Activated CD4-positive, alpha-beta memory T cell treated with anti-CD3 and anti-CD28 coated beads, Interleukin-2, amount 10 ng/mL, durations not matched to agents 7 days and 5 days (primary cell): Measurements from ENCODE around the gene BEND2. TPM values are rescaled to one million over a fixed set of nuclear protein-coding genes. Genes with fewer than 3 reads are reported as not detected.

ENCODE experiments used
- CTCF ChIA-PET: fragments of 350-600 bp; sonication (Branson Sonifier 250); formaldehyde crosslinking; loops from one replicate; lab custom pipeline; 2021; ENCODE audit warnings: antibody characterized with exemption, inconsistent platforms; lab: Charles Lee
- POLR2A ChIA-PET: fragments of 350-600 bp; sonication (Branson Sonifier 250); formaldehyde crosslinking; loops from one replicate; lab custom pipeline; 2021; ENCODE audit warnings: antibody characterized with exemption; lab: Charles Lee
- DNase-seq: peaks from one replicate; pipeline ENCODE4 v3.0.0-alpha.2; 2020
- H3K27ac Mint-ChIP-seq: one replicate; pipeline ENCODE4 v1.8.0; 2021; ENCODE audit warnings: mild to moderate bottlenecking, mixed read lengths
- H3K27me3 Mint-ChIP-seq: one replicate; pipeline ENCODE4 v1.8.0; 2021; ENCODE audit warnings: mixed read lengths
- H3K36me3 Mint-ChIP-seq: one replicate; pipeline ENCODE4 v1.8.0; 2021; ENCODE audit warnings: low read depth, mixed read lengths
- H3K4me1 Mint-ChIP-seq: one replicate; pipeline ENCODE4 v1.8.0; 2021; ENCODE audit warnings: mixed read lengths
- H3K4me3 Mint-ChIP-seq: one replicate; pipeline ENCODE4 v1.8.0; 2021; ENCODE audit warnings: mild to moderate bottlenecking, mixed read lengths
- H3K9me3 Mint-ChIP-seq: one replicate; pipeline ENCODE4 v1.8.0; 2021; ENCODE audit warnings: mixed read lengths
- total RNA-seq, 2 experiments: library from RNA; stranded (reverse); gene quantifications; one replicate each; pipeline ENCODE4 v1.2.3, GENCODE V29; 2021

Gene BEND2
- total RNA-seq, 2 experiments from 2014 or later: not detected

DNA sequence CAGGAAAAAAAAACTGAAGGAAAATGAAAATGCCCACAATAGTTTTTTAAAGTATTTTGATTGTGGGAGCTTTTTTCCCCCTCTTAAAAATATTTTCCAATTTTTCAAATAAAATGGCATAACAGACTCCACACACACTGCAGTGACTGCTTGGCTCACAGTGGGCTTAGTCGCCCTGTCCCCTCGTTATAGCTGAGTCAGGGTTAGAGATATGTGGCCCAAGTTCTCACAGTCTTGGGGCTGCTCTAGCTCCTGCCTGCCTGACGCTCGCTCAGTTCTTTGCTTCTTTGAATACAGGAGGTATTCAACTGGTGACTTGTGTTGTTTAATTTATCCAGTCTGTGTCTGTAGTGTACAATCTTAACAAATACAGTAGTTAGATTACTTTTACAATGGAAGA lies 47.7 kb downstream of the BEND2 start:
- Mint-ChIP-seq H3K9me3 (no peaks in the 10 kb centered on the region), H3K27me3 (peaks cover 1% of the 10 kb centered on the region)
- POLR2A ChIA-PET: no interaction called here

DNA sequence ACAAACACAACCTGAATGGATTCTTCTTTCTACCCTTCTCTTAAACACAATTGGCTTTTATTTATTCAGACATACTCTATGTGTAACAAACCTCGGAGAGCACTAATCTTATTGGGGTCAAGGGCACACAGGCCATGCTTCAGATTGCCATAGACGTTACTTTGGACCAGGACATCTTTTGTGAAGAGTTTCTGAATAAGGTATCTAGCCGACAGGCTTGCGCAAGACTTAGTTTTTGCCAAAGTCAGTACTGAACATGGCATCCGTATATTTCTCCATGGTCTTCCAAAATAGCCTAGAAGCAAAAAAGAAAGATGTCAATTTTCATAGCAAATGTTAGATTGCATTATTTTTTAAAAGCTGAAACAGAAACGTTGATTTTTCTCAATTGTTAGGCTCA lies 49.8 kb downstream of the BEND2 start:
- Mint-ChIP-seq H3K4me1 (no peaks in the 10 kb centered on the region), H3K9me3 (no peaks in the 10 kb centered on the region), H3K4me3 (no peak overlapping the region), H3K27me3 (no peaks in the 10 kb centered on the region), H3K36me3 (no peaks in the 10 kb centered on the region), H3K27ac (no peak overlapping the region)
- ChIA-PET POLR2A (no interaction called here), CTCF (no interaction called here)
- no peak for DNase-seq

More for the DNA sequence above, 47.7 kb downstream of the BEND2 start:
- Mint-ChIP-seq H3K4me3 (no peak overlapping the region), H3K4me1 (no peaks in the 10 kb centered on the region), H3K27ac (no peak overlapping the region), H3K36me3 (no peaks in the 10 kb centered on the region)
- CTCF ChIA-PET: no interaction called here
- no peak for DNase-seq

DNA sequence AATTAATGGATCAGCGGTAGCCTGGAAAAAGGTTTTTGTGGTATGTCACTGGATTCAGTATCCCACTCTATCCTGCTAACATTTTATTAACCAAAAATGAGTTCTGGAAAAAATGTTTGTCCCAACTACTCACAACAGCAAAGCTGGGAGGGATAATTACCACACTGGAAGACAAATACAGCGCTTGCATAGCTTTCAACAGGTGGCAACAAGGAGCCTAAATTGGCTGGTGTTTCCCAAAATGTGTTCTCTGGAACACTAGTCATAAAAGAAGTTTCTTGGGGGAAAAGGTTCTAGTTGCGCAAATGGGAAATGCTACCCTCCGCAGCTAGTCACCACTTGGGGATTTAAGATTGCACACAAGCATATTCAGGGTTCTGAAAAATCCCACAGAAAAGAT lies 54.6 kb downstream of the BEND2 start:
- H3K4me1 Mint-ChIP-seq: no peaks in the 10 kb centered on the region
- H3K36me3 Mint-ChIP-seq: no peaks in the 10 kb centered on the region
- no peak overlapping the region for H3K4me3 Mint-ChIP-seq
- no peak for DNase-seq
- no peaks in the 10 kb centered on the region for H3K9me3 Mint-ChIP-seq
- ChIA-PET CTCF (no interaction called here), POLR2A (no interaction called here)
- H3K27me3 Mint-ChIP-seq: no peaks in the 10 kb centered on the region
- no peak overlapping the region for H3K27ac Mint-ChIP-seq

DNA sequence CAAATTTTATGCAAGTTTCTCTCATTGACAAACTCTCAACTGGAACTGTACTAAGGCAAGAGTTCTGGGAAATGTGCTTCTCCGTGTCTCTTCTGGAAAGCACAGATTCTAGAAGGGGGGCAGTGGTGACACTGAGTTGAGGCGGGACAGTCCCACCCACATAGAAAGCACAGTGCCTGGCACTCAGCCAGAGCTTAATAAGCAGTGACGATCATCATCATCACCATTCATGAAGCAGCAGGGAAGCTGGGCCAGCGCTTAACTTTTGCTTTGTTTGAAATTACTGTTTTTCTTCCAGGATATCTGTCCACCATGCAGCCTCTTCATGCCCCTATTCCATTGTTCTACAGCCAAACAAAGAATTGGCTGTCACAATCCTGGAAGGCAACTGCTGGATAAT lies 60.3 kb downstream of the BEND2 start:
- ChIA-PET CTCF (no interaction called here), POLR2A (no interaction called here)
- no peak for DNase-seq
- Mint-ChIP-seq H3K27me3 (no peaks in the 10 kb centered on the region), H3K4me1 (no peaks in the 10 kb centered on the region), H3K36me3 (no peaks in the 10 kb centered on the region), H3K9me3 (no peaks in the 10 kb centered on the region), H3K4me3 (no peak overlapping the region), H3K27ac (no peak overlapping the region)

DNA sequence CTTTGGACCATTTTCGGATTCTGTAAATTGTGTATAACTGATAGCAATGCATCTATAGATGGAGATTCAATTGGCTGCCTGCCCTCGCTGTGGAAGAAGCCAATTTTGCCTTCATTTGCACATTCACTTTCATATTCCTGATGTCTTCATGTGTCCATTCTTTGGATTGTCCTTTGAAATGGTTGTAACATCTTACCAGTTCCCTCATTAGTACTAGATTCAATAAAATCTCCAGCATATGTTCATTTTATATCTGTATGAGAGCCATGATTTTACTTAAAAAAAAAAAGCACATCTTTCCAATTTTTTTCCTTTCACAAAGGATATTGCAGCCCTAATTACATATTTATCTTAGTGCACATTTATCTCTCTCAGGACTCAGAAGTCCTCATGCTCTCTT lies 61.7 kb downstream of the BEND2 start:
- Mint-ChIP-seq H3K36me3 (no peaks in the 10 kb centered on the region), H3K27ac (no peak overlapping the region), H3K9me3 (no peaks in the 10 kb centered on the region), H3K4me1 (no peaks in the 10 kb centered on the region), H3K27me3 (no peaks in the 10 kb centered on the region), H3K4me3 (no peak overlapping the region)
- ChIA-PET POLR2A (no interaction called here), CTCF (no interaction called here)
- no peak for DNase-seq

DNA sequence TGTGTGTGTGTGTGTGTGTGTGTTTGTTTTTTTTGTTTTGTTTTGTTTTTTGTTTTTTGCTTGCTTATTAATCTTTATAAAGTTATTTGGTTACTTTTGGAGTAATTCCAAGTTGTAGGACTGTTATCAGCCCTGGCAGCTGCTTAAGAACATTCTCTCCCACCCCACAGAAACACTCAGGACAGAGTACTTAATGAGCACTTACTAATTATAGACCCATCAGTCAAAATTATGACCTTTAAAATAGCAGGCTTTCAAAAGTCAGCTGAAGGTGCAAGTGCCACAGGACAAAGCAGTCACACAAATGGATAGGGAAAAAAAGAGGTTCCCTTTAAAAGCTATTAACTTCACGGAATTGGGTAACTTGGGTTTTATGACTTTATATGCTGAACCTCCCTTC lies 69.0 kb downstream of the BEND2 start:
- ChIA-PET POLR2A (no interaction called here), CTCF (no interaction called here)
- Mint-ChIP-seq H3K27me3 (no peaks in the 10 kb centered on the region), H3K9me3 (no peaks in the 10 kb centered on the region), H3K4me3 (no peak overlapping the region), H3K4me1 (no peaks in the 10 kb centered on the region), H3K27ac (no peak overlapping the region), H3K36me3 (no peaks in the 10 kb centered on the region)
- DNase-seq: no peak

DNA sequence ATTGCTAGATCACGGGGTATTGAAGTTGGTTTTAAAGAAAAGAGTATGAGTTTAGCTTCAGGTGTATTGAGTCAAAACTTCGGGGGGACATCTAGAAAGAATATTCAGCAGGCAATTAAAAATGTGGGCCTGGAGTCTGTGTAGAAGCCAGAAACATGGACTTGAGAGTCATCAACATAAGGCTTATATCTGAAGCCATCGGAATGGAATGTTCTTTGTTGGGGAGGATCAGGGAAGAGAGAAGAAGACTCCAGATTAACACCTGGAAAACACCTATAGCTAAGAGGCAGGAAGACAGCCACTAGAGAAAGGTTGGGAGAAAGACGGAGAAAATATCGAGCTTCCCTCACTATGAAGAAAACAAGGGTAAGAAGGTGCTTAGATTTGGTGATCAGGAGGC lies 69.5 kb downstream of the BEND2 start:
- Mint-ChIP-seq H3K4me3 (no peak overlapping the region), H3K9me3 (no peaks in the 10 kb centered on the region), H3K27me3 (no peaks in the 10 kb centered on the region), H3K27ac (no peak overlapping the region), H3K36me3 (no peaks in the 10 kb centered on the region), H3K4me1 (no peaks in the 10 kb centered on the region)
- DNase-seq: no peak
- CTCF ChIA-PET: no interaction called here
- POLR2A ChIA-PET: no interaction called here

DNA sequence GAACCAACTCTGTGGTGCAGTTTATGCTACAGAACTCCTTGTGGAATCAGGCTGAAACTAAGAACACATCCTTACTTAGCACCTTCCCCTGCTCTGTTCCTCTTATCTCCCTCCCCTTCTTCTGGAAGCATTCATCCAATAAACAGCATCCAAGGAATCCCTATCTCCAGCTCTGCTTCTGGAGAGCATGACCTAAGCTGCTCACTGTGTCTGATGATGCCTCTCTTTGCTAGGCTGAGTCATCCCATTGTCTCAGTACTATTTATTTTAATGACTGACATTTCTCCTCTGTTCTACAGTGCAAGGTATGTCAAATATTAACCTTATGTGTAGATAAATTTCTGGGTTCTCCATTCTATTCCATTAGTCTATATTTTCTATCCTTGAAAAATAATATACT lies 71.2 kb downstream of the BEND2 start:
- Mint-ChIP-seq H3K27me3 (no peaks in the 10 kb centered on the region), H3K27ac (no peak overlapping the region), H3K4me1 (no peaks in the 10 kb centered on the region), H3K36me3 (no peaks in the 10 kb centered on the region), H3K9me3 (no peaks in the 10 kb centered on the region), H3K4me3 (no peak overlapping the region)
- ChIA-PET CTCF (no interaction called here), POLR2A (no interaction called here)
- no peak for DNase-seq

DNA sequence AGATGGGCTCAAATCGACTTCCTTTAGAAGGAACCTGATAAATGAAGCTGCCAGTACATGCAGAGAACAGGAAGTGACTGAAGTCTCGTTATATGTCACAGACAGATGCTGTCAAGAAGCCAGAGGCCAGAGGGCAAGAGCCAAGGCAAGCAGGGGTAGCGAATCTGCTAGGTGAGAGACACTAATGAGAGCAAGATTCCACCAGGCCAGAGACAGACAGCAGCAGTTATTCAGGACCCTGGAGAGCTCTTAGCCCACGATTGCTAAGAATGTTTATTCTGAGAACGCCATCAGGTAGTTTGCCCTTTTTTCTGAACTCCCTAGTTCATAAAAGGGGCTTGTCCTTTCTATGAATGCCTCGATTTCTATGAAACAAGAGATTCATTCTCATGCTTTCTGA lies 73.7 kb downstream of the BEND2 start:
- CTCF ChIA-PET: no interaction called here
- no peak overlapping the region for H3K27ac Mint-ChIP-seq

DNA sequence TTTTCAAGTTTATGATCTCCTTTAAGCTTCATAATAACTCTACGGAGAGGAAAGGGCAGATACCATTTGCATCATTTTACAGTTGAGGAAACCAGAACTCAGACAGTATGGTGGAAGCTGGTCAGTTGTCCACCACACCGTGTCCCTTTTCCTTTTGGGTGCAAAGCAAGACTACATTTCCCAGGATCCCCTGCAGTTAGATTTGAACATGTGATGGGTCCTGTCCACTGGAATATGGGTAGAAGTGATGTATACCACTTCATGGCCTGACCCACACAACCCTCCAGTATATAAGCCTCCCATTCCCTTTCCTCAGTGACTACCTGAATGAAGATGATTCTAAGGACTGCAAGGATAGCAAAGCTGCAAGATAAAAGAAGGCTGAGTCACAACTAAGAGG lies 74.7 kb downstream of the BEND2 start:
- POLR2A ChIA-PET: no interaction called here
- Mint-ChIP-seq H3K4me3 (no peak overlapping the region), H3K36me3 (no peaks in the 10 kb centered on the region), H3K27ac (no peak overlapping the region), H3K27me3 (no peaks in the 10 kb centered on the region), H3K9me3 (no peaks in the 10 kb centered on the region), H3K4me1 (no peaks in the 10 kb centered on the region)
- CTCF ChIA-PET: no interaction called here
- no peak for DNase-seq

More for the DNA sequence above, 73.7 kb downstream of the BEND2 start:
- H3K4me3 Mint-ChIP-seq: no peak overlapping the region
- no peaks in the 10 kb centered on the region for H3K27me3 Mint-ChIP-seq
- no peaks in the 10 kb centered on the region for H3K36me3 Mint-ChIP-seq
- POLR2A ChIA-PET: no interaction called here
- H3K9me3 Mint-ChIP-seq: no peaks in the 10 kb centered on the region
- peak; percentile 16 for DNase-seq
- no peaks in the 10 kb centered on the region for H3K4me1 Mint-ChIP-seq

DNA sequence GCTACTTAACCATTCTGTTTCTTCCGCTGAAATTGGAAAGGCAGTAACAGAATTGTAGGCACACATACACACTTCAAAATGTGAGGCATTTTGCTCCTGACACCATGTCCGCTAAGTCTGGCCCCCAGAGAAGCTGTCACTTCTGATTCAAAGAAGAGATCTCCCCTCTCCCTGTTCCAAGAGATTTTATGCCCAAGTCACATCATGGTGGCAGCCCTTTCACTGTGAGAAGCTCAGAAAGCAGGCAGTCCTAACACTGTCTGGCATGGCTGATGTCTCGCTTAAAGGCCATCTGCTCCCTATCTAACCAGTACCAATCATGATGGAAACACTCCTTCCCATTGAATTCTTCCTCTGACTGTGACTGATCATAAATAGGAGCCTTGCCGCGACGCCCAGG lies 83.9 kb downstream of the BEND2 start:
- POLR2A ChIA-PET: no interaction called here
- no peak overlapping the region for H3K27ac Mint-ChIP-seq
- CTCF ChIA-PET: no interaction called here

DNA sequence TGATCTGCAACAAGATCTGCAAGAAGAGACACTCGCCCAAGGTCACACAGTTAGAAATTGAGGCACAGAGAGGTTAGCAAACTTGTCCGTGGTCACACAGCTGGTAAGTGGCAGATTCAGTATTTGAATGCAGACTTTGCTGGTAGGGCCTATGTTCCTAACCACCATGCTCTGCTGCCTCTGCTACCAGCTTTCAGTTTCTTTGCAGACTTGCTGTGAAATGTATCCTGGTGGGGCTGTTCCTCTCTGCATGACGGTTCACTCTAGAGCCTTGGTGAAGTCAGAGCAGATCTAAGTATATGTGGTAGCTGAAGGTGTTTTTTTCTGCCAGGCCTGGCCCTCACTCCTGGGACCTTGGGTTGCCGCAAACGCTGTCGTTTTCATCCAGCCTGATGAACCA lies 87.1 kb downstream of the BEND2 start:
- no peaks in the 10 kb centered on the region for H3K27me3 Mint-ChIP-seq

More for the DNA sequence above, 83.9 kb downstream of the BEND2 start:
- Mint-ChIP-seq H3K9me3 (no peaks in the 10 kb centered on the region), H3K36me3 (no peaks in the 10 kb centered on the region), H3K4me1 (no peaks in the 10 kb centered on the region), H3K4me3 (no peak overlapping the region), H3K27me3 (no peaks in the 10 kb centered on the region)
- no peak for DNase-seq

DNA sequence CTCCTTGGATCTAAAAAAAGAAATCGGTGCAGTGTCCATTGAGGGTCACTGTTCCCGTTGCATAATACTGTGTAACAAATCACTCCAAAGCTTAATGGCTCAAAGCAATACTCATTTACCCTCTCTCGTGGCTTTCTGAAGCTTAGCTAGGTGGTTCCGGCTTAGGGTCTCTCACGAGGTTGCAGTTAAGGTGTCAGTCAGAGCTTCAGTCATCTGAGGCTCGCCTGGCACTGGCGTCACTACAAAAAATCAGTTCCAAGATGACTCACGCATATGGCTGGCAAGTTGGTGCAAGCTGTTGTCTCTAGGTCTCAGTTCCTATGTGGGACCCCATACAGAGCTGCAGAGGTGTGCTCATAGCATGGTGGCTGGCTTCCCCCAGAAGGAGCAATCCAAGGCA lies 91.0 kb downstream of the BEND2 start:
- Mint-ChIP-seq H3K36me3 (no peaks in the 10 kb centered on the region), H3K27ac (no peak overlapping the region), H3K4me1 (no peaks in the 10 kb centered on the region), H3K27me3 (no peaks in the 10 kb centered on the region), H3K4me3 (no peak overlapping the region), H3K9me3 (no peaks in the 10 kb centered on the region)
- no peak for DNase-seq
- CTCF ChIA-PET: no interaction called here
- POLR2A ChIA-PET: no interaction called here

More for the DNA sequence above, 87.1 kb downstream of the BEND2 start:
- H3K36me3 Mint-ChIP-seq: no peaks in the 10 kb centered on the region
- no peak overlapping the region for H3K4me3 Mint-ChIP-seq
- ChIA-PET POLR2A (no interaction called here), CTCF (no interaction called here)
- DNase-seq: no peak
- H3K27ac Mint-ChIP-seq: no peak overlapping the region
- no peaks in the 10 kb centered on the region for H3K4me1 Mint-ChIP-seq
- no peaks in the 10 kb centered on the region for H3K9me3 Mint-ChIP-seq

DNA sequence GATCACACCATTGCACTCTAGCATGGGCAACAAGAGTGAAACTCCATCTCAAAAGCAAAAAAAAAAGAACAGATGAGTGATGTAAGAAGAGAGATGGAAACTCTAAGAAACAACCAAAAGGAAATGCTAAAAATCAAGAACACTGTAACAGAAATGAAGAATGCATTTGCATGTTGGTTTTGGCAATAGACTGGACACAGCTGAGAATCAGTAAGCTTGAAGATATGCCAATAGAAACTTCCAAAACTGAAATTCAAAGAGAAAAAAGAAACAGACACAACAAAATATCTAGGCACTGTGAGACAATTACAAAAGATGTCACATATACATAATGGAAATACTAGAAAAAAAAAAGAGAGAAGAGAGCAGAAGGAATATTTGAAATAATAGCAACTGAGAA lies 93.7 kb downstream of the BEND2 start:
- CTCF ChIA-PET: no interaction called here
- Mint-ChIP-seq H3K27ac (no peak overlapping the region), H3K9me3 (no peaks in the 10 kb centered on the region), H3K36me3 (no peaks in the 10 kb centered on the region), H3K4me1 (no peaks in the 10 kb centered on the region), H3K27me3 (no peaks in the 10 kb centered on the region), H3K4me3 (no peak overlapping the region)
- no peak for DNase-seq
- POLR2A ChIA-PET: no interaction called here

DNA sequence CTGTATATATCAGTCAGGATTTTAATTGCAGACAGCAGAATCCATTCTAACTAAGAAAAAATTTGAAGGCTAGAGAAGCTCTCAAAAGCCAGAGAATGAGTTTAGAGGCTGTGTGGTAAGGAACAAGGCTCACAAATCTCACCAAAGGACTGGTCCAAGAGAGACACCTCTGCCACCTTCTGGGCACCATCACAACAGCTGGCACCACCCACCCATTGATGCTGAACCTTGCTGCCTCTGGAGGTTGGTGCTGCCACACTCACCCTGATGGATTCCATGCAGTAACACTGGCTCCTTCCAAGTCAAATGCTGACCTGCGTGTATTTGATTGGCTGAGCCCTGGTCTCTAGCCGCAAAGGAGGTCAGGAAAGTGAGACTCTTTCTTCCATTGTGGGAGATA lies 100.8 kb downstream of the BEND2 start:
- no peak overlapping the region for H3K4me3 Mint-ChIP-seq
- H3K27ac Mint-ChIP-seq: no peak overlapping the region
- H3K36me3 Mint-ChIP-seq: no peaks in the 10 kb centered on the region
- no peak for DNase-seq
- H3K27me3 Mint-ChIP-seq: no peaks in the 10 kb centered on the region
- no peaks in the 10 kb centered on the region for H3K4me1 Mint-ChIP-seq
- no peaks in the 10 kb centered on the region for H3K9me3 Mint-ChIP-seq
- POLR2A ChIA-PET: no interaction called here
- CTCF ChIA-PET: no interaction called here
